GM06990 (cell line): ENCODE results near the gene RAB5B.
"Not testable (repeated sequence)": the region's sequence is repeated elsewhere in the genome, so short reads cannot be mapped to it uniquely, and the experiment has no call there.

ENCODE experiments used
- DNase-seq: peaks from one replicate; pipeline ENCODE4 v3.0.0-alpha.2; 2011; ENCODE audit not compliant: insufficient read length; ENCODE audit errors: extremely low read depth
- H3K27me3 ChIP-seq: replicated peaks from 2 replicates; pipeline ENCODE4 v1.6.0; 2011; ENCODE audit warnings: low read length; ENCODE audit not compliant: control insufficient read depth, insufficient read depth
- H3K36me3 ChIP-seq: 2 replicates; pipeline ENCODE4 v1.5.1; 2011; ENCODE audit warnings: low read length; ENCODE audit not compliant: control insufficient read depth, insufficient read depth
- H3K4me3 ChIP-seq: replicated peaks from 2 replicates; pipeline ENCODE4 v1.5.1; 2011; ENCODE audit warnings: low read depth, mild to moderate bottlenecking, control low read depth, low read length
- TF ChIP-seq, protein P1 (sequence below): IDR thresholded peaks from 2 replicates; pipeline ENCODE4 v1.5.1; 2011; ENCODE audit warnings: low read length, control low read depth, mild to moderate bottlenecking, inconsistent platforms; ENCODE audit not compliant: insufficient read depth, poor library complexity, severe bottlenecking

Gene RAB5B

DNA sequence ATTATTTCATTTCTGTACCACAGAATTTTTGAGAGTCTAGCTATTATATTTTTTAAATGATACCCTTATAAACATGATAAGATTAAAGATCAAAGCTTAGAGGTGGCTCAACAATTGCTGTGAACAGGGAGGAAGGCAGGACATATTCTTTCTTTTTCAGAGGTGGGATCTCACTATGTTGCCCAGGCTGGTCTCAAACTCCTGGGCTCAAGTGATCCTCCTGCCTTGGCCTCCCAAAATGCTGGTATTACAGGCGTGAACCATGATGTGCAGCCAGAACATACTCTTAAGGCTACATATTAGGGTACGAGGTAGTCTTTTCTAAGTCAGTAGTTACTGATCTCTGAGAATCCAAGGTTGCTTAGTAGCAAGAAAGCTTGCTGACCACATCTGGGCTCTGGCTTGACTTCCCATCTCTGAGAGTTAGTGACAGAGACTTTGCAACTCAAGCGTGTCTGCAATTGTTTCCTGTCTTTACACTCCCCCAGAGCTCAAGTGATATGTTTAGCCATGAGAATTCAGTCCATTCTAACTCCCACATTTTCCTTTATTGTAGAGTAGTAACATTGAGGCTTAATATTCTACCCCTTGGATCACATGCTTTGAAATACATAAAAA is 8.6 kb downstream of the RAB5B start:
- Histone ChIP-seq H3K4me3 (no peak overlapping the region; the same call in 1 of the 2 replicates), H3K36me3 (peaks cover 5% of the 10 kb centered on the region), H3K27me3 (no peaks in the 10 kb centered on the region)
- TF ChIP-seq, protein P1, sequence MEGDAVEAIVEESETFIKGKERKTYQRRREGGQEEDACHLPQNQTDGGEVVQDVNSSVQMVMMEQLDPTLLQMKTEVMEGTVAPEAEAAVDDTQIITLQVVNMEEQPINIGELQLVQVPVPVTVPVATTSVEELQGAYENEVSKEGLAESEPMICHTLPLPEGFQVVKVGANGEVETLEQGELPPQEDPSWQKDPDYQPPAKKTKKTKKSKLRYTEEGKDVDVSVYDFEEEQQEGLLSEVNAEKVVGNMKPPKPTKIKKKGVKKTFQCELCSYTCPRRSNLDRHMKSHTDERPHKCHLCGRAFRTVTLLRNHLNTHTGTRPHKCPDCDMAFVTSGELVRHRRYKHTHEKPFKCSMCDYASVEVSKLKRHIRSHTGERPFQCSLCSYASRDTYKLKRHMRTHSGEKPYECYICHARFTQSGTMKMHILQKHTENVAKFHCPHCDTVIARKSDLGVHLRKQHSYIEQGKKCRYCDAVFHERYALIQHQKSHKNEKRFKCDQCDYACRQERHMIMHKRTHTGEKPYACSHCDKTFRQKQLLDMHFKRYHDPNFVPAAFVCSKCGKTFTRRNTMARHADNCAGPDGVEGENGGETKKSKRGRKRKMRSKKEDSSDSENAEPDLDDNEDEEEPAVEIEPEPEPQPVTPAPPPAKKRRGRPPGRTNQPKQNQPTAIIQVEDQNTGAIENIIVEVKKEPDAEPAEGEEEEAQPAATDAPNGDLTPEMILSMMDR: no peak
- peak; percentile 51 for DNase-seq

DNA sequence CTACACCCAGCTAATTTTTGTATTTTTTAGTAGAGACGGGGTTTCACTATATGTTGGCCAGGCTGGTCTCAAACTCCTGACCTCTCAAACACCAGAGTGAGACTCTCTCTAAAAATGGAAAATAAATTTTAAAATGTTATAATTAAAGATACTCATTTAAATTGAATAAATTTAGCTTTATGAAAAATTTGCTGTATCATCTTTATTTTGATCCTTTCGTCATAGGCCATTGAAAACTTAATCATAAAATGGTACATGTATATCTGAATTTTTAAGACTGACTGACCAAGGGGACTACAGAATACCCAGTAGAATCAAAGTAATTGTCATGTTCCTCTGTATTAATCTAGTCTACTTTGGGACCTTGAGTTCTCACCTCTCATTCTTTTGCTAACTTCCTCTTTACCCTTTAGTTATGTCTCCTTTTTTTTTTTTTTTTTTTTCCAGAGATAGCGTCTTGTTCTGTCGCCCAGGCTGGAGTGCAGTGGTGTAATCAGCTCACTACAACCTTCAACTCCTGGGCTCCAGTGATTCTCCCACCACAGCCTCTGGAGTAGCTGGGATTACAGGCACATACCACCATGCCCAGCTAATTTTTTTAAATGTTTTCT is 9.5 kb downstream of the RAB5B start:
- no peaks in the 10 kb centered on the region for H3K27me3 ChIP-seq
- H3K36me3 ChIP-seq: peaks cover 8% of the 10 kb centered on the region
- DNase-seq: no peak
- TF ChIP-seq, protein P1: no peak
- H3K4me3 ChIP-seq: no peak overlapping the region

DNA sequence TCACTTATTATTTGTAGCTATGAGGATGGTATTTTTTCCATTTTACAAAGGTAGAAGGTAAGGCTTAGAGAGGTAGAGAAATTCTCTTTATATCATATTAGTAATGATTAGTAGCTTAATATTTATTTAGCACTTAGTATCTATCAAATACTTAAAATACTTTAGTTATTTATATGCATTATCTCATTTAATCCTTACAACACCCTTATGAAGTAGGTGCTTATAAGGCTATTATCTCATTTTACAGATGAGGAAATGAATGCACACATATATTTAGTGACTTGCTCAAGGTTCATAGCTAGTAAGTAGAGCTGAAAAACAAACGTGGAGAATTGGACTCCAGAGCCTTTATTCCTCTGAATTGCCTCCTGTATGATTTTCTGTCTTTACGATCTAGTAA is 11.0 kb downstream of the RAB5B start:
- no peak for DNase-seq
- Histone ChIP-seq H3K27me3 (no peaks in the 10 kb centered on the region), H3K4me3 (no peak overlapping the region), H3K36me3 (peaks cover 10% of the 10 kb centered on the region)
- TF ChIP-seq, protein P1: no peak

DNA sequence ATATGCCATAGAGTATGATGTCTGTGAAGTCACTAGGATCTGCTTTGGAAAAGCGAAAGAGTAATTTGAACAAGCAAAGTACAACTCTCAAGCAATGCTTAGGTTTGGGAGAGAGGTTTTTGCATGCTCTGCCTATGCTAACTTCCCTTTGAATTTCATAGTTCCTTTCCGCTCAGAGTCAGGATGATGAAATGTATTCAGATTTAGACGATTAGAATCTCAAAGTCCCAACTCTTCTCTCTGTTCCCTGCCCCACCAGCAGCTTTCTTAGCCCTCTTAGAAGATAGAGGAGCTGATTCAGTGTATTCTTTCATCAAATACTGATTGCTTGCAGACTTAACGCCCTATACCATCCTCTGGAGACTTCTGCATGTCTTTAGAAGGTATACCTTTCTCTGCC is 11.5 kb downstream of the RAB5B start:
- peaks cover 11% of the 10 kb centered on the region for H3K36me3 ChIP-seq
- no peak overlapping the region for H3K4me3 ChIP-seq
- DNase-seq: no peak

DNA sequence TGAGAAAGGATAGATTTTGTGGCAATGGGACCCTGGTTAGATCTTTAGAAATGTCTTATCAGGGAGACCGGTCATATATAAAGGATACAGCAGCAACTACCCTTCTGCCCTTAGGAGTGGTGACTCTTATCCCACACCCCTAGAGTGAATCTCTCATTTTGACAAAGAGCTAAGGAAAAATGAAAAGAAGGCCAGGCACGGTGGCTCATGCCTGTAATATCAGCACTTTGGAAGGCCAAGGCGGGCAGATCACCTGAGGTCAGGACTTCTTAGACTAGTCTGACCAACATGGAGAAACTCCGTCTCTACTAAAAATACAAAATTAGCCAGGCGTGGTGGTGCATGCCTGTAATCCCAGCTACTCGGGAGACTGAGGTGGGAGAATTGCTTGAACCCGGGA is 12.1 kb downstream of the RAB5B start:
- H3K36me3 ChIP-seq: peaks cover 16% of the 10 kb centered on the region
- DNase-seq, H3K27me3 ChIP-seq, H3K4me3 ChIP-seq: not testable (repeated sequence)

More for the DNA sequence above, 11.5 kb downstream of the RAB5B start:
- H3K27me3 ChIP-seq: no peaks in the 10 kb centered on the region
- TF ChIP-seq, protein P1: no peak

DNA sequence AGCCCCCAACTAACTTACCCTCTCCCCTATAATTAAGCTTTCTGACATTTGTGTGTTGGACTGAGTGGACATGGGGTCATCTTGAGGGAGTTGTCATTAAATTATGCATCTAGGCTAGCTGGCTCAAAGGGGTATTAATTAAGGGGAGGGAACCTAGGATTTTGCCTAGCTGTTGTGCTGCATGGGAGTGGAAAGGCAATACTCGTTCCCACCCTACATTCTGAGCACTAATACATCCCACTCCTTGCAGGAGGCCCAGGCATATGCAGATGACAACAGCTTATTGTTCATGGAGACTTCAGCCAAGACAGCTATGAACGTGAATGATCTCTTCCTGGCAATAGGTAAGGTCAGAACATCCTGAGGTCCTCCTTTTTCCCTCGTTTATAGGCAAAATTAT is 17.2 kb downstream of the RAB5B start:
- Histone ChIP-seq H3K36me3 (peaks cover 29% of the 10 kb centered on the region), H3K4me3 (no peak overlapping the region), H3K27me3 (no peaks in the 10 kb centered on the region)
- DNase-seq: no peak
- TF ChIP-seq, protein P1: no peak
